HepG2 (cell line): Measurements from ENCODE around the gene NDUFS2.

Experiments
- CTCF ChIP-seq: sonication (generic); formaldehyde crosslinking; IDR thresholded peaks from 2 replicates; pipeline ENCODE4 v1.5.0; 2020; ENCODE audit warnings: mild to moderate bottlenecking, missing genetic modification reagents, moderate library complexity
- DNMT3B ChIP-seq: conservative IDR thresholded peaks from 2 replicates; pipeline ENCODE4 v1.6.1; 2016; ENCODE audit warnings: missing biosample characterization, control low read depth
- EP300 ChIP-seq, 3 experiments: sonication (generic) in 1 of 3; formaldehyde crosslinking in 1 of 3; IDR thresholded peaks; 2 replicates each; pipeline versions ENCODE4 v1.5.1 to v1.6.1; 2011 to 2020; ENCODE audit warnings: low read depth in 2 of 3, low read length in 2 of 3, borderline replicate concordance in 1 of 3, improper control_type of control experiment in 1 of 3, mild to moderate bottlenecking in 1 of 3, missing genetic modification reagents in 1 of 3, moderate library complexity in 1 of 3
- GTF2F1 ChIP-seq: fragments of 150-350 bp; IDR thresholded peaks from 2 replicates; pipeline ENCODE4 v1.6.1; 2014; ENCODE audit warnings: low read length
- JUN ChIP-seq: sonication (generic); formaldehyde crosslinking; IDR thresholded peaks from 2 replicates; pipeline ENCODE4 v1.4.0; 2020; ENCODE audit warnings: mild to moderate bottlenecking, missing genetic modification reagents
- NR3C1 ChIP-seq: sonication (generic); formaldehyde crosslinking; IDR thresholded peaks from 2 replicates; pipeline ENCODE4 v1.4.0; 2020; ENCODE audit warnings: missing genetic modification reagents
- PAXIP1 ChIP-seq: sonication (generic); formaldehyde crosslinking; conservative IDR thresholded peaks from 2 replicates; pipeline ENCODE4 v1.4.0; 2020; ENCODE audit warnings: mild to moderate bottlenecking, missing genetic modification reagents, moderate library complexity
- SIN3A ChIP-seq: IDR thresholded peaks from 2 replicates; pipeline ENCODE4 v1.6.1; 2011; ENCODE audit warnings: low read depth, mild to moderate bottlenecking, control low read depth, low read length, borderline replicate concordance
- ZNF574 ChIP-seq: sonication (generic); formaldehyde crosslinking; IDR thresholded peaks from 2 replicates; pipeline ENCODE4 v1.4.0; 2020; ENCODE audit warnings: missing genetic modification reagents

GRCh38 chr1:161217831-161218230 is 15.7 kb downstream of the NDUFS2 start:
- TF ChIP-seq EP300 (IDR thresholded peaks at IDR 0.05; ENCODE audit: low read depth in 2 of 2, low read length in 2 of 2): no peak
- no peak for TF ChIP-seq EP300 (CRISPR knock-in tag; IDR thresholded peaks at IDR 0.05; ENCODE audit: borderline replicate concordance)
- no peak for TF ChIP-seq DNMT3B
- no peak for TF ChIP-seq JUN (CRISPR knock-in tag)
- no peak for TF ChIP-seq CTCF (CRISPR knock-in tag)
- no peak for TF ChIP-seq NR3C1 (CRISPR knock-in tag)
- TF ChIP-seq SIN3A: no peak
- TF ChIP-seq GTF2F1: no peak
- TF ChIP-seq PAXIP1 (CRISPR knock-in tag): no peak
- TF ChIP-seq ZNF574 (CRISPR knock-in tag): no peak
